C4-2B (cell line): ENCODE results near the gene TYRP1.
A peak's percentile ranks its signal among the peaks of the same experiment; 100 is the strongest.
"Not testable (repeated sequence)": the region's sequence is repeated elsewhere in the genome, so short reads cannot be mapped to it uniquely, and the experiment has no call there.

ENCODE experiments used
- H3K27ac ChIP-seq: fragments of 450-650 bp; 2 replicates; pipeline ENCODE4 v1.5.1; 2017
- ZFX ChIP-seq: fragments of 450-650 bp; IDR thresholded peaks from 2 replicates; pipeline ENCODE4 v1.6.1; 2017
- TF ChIP-seq, protein P1 (sequence below): fragments of 450-650 bp; conservative IDR thresholded peaks from 2 replicates; pipeline ENCODE4 v1.5.1; 2017; ENCODE audit warnings: mild to moderate bottlenecking

TYRP1 gene

DNA sequence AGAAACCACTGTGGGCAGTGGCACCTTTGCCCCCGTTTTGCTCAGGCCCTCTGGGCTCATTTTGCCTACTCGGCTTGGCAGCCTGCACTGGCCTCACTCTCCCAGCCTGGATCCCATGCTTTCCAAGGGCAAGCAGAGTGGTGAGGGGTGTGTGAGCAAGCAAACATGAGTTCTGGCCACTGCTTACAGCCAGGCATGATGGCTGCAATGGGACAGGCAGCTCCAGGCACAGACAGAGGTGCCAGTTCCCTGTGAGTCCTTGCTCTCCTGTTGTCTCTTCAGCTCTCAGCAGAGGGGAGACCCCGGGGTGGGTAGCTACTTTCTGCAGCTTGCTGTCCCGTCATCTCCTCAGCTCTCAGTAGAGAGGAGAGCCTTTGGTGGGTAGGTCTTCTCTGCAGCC, 35.2 kb upstream of the TYRP1 start:
- H3K27ac ChIP-seq = no peak overlapping the region
- TF ChIP-seq, protein P1, sequence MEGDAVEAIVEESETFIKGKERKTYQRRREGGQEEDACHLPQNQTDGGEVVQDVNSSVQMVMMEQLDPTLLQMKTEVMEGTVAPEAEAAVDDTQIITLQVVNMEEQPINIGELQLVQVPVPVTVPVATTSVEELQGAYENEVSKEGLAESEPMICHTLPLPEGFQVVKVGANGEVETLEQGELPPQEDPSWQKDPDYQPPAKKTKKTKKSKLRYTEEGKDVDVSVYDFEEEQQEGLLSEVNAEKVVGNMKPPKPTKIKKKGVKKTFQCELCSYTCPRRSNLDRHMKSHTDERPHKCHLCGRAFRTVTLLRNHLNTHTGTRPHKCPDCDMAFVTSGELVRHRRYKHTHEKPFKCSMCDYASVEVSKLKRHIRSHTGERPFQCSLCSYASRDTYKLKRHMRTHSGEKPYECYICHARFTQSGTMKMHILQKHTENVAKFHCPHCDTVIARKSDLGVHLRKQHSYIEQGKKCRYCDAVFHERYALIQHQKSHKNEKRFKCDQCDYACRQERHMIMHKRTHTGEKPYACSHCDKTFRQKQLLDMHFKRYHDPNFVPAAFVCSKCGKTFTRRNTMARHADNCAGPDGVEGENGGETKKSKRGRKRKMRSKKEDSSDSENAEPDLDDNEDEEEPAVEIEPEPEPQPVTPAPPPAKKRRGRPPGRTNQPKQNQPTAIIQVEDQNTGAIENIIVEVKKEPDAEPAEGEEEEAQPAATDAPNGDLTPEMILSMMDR = no peak
- no peak for TF ChIP-seq ZFX

DNA sequence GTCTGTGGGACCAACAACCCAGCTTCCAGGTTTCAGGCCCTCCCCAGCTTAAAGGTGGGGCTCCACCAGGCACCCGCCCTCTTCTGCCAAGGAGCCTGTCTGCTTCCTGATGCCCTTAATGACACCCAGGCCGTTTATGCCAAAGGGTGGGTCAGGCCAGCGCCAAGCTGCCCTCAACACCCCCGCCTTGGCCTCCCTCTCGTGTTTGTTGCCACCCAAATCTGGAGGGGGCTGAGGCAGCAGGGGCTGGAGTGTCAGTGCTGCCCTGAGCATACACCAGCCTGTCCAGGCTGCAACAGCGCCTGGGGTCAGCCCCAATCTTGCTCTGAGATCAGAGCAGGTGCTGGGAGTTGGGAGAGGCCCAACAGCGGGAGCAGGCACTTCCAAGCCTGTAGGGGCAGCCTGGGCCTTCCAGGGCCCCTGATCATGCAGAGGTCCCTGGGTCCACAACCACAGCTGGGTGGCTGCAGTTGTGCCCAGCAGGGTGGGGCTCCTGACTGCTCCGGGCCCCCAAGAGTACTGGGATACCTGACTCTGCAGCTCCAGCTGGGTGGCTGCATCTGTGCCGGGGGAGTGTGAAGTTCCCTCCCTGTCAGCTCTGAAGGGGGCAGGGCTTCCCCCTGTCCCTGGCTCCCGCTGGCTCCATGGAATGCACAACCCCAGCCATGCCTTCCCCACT, 34.5 kb upstream of the TYRP1 start:
- H3K27ac ChIP-seq = no peak overlapping the region
- no peak for TF ChIP-seq ZFX
- TF ChIP-seq, protein P1 = no peak

DNA sequence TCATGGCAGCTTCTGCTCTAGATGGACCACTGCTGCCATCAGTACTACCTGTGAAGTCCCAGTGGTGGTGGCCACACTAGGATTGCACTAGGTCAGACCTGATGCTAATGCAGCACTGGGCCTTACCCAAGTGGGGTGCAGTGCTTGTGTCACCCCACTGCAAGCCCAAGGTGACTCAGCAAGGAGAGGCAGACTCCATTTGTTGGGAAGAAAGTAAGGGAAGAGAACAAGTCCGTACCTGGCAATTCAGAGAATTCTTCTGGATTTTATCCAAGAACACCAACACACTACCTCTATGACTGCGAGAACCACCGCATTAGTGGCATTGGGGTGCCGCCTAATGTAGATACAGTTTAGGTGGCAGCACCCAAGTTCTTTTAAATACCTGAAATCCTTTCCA, 34.0 kb upstream of the TYRP1 start:
- TF ChIP-seq, protein P1 = no peak
- TF ChIP-seq ZFX = no peak
- no peak overlapping the region for H3K27ac ChIP-seq

DNA sequence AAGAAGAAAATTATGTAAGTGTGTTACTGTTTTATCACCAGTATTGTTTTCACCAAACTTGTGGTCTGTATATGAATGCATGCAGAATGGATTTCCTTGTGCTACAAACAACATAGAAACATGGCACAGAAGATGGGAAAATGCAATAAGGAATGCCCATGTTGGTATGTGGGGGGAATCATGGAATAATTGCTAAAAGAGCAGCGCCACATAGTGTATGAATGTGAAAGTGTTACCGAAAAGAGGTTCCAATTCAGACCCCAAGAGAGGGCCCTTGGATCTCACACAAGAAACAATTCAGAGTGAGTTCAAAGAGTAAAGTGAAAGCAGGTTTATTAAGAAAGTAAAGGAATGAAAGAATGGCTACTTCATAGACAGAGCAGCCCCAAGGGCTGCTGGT, 26.4 kb upstream of the TYRP1 start:
- H3K27ac ChIP-seq = no peak overlapping the region
- TF ChIP-seq ZFX = no peak
- TF ChIP-seq, protein P1 = peak; percentile 48

DNA sequence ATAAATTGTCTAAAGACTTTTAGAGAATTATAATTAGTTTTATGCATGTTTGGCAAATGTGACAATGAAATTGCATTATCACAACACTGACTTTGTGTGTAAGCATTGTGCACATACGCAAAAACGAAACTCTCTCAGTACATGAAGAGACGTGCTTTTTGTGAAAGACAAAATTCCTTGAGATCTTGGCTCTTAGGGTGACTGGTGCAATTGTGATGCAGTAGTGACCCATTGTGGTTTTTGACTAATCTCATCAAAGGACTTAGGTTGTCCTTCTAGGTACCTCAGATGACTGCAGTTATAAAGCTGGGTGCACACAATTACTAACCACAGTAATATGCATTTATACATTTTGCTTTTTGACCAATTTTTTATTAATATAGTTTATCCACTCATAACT, 25.3 kb upstream of the TYRP1 start:
- no peak overlapping the region for H3K27ac ChIP-seq
- TF ChIP-seq, protein P1 = no peak
- no peak for TF ChIP-seq ZFX

DNA sequence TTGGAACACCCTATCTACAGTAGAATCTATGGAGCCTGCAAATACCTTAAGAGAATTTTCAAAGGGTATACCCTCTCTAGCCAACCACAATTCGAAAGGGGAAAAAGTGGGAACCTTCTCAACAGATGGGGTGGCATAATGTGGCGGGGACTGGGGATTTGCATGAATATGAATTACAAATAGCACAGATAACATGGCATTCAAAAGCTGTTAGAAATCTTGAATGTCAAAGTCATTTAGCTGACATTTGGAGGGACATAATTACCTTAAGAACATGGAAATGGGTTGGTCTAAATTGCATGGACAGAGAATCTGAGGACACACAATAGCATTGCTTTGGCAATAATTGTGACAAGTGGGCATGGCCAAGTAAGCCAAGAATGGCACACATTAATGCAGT, 23.2 kb upstream of the TYRP1 start:
- no peak overlapping the region for H3K27ac ChIP-seq
- TF ChIP-seq, protein P1 = no peak
- no peak for TF ChIP-seq ZFX

DNA sequence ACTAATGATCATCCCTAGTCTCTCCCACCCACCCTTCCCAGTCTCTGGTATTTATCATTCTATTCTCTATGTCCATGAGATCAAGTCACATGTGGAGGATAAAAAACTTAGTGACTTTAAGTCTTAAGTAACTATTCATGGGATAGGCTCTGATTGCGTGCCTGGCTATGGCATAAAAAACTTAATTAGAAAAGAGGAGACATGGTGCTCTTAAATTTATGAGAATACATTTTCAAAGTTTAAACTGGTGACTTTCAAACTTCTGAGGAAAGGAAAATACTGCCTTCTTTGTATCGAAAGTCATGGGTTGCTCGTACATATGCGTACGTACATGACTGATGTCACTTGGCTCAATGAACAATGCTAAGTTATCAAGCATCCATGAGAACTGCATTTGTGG, 18.2 kb upstream of the TYRP1 start:
- no peak for TF ChIP-seq ZFX
- TF ChIP-seq, protein P1 = no peak

DNA sequence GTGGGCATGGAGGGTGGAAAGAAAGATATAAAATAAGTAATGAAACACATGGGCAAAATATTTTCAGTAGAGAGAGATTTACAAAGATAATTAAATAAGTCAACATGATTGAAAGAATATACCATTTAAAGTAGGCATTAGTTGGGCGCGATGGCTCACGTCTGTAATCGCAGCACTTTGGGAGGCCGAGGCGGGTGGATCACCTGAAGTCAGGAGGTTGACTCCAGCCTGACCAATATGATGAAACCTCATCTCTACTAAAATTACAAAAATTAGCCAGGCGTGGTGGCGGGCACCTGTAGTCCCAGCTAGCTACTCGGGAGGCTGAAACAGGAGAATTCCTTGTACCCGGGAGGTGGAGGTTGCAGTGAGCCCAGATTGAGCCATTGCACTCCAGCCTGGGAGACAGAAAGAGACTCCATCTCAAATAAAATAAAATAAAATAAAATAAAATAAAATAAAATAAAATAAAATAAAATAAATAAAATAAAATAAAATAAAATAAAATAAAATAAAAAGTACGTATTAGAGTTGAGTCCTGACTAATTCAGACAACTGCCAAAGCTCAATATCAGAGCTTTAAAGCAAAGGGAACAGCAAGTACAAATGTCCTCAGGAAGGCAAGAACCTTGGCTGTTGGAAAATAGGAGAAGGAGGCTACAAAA, 15.6 kb upstream of the TYRP1 start:
- not testable (repeated sequence) for H3K27ac ChIP-seq

More for the DNA sequence above, 18.2 kb upstream of the TYRP1 start:
- no peak overlapping the region for H3K27ac ChIP-seq
